ENCODE data around the gene IL4I1.

The IL4I1 gene

GRCh38 chr19:49855676-49856573, 40.8 kb downstream of the IL4I1 start:
- TF ChIP-seq CTCF (conservative IDR thresholded peaks at IDR 0.05; ENCODE audit: low read length), result no peak
- no peak overlapping the region for H3K4me3 ChIP-seq (ENCODE audit: low read length)
- no peak for DNase-seq (ENCODE audit: low read depth)

- no peak for DNase-seq (ENCODE audit: low read depth)
- TF ChIP-seq CTCF (conservative IDR thresholded peaks at IDR 0.05; ENCODE audit: low read length), result no peak
- H3K4me3 ChIP-seq (ENCODE audit: low read length), result no peak overlapping the region
These were observed 41.4 kb downstream of the IL4I1 start for GRCh38 chr19:49855277-49855675.

- H3K4me3 ChIP-seq (ENCODE audit: low read length), result no peak overlapping the region
- no peak for DNase-seq (ENCODE audit: low read depth)
- TF ChIP-seq CTCF (conservative IDR thresholded peaks at IDR 0.05; ENCODE audit: low read length), result no peak
These were observed 42.1 kb downstream of the IL4I1 start for GRCh38 chr19:49854378-49855263.

- no peak overlapping the region for H3K4me3 ChIP-seq (ENCODE audit: low read length)
These were observed 42.8 kb downstream of the IL4I1 start for GRCh38 chr19:49853852-49854377.

GRCh38 chr19:49852631-49853126, 44.0 kb downstream of the IL4I1 start:
- H3K4me3 ChIP-seq (ENCODE audit: low read length), result peak overlapping the region; percentile 90
- TF ChIP-seq CTCF (conservative IDR thresholded peaks at IDR 0.05; ENCODE audit: low read length), result no peak
- DNase-seq (ENCODE audit: low read depth), result no peak

More at GRCh38 chr19:49853852-49854377, 42.8 kb downstream of the IL4I1 start:
- no peak for DNase-seq (ENCODE audit: low read depth)
- TF ChIP-seq CTCF (conservative IDR thresholded peaks at IDR 0.05; ENCODE audit: low read length), result no peak

- TF ChIP-seq CTCF (conservative IDR thresholded peaks at IDR 0.05; ENCODE audit: low read length), result no peak
- peak overlapping the region; percentile 90 for H3K4me3 ChIP-seq (ENCODE audit: low read length)
- DNase-seq (ENCODE audit: low read depth), result no peak
These were observed 45.0 kb downstream of the IL4I1 start for GRCh38 chr19:49851456-49852259.

All from AG10803 (cell line).